ENCODE data around the gene KBTBD13. TPM values are rescaled to one million over a fixed set of nuclear protein-coding genes. Genes with fewer than 3 reads are reported as not detected.

KBTBD13 gene
- total RNA-seq, 4 donors from 2014 or later = 0.38 TPM; not detected in 3

GRCh38 chr15:65056868-65057548, 19.5 kb upstream of the KBTBD13 start:
- peaks cover 4 to 43% (median 6%) of the 10 kb centered on the region in 4 donors for H3K4me1 ChIP-seq
- peak overlapping the region in 3 of 4 donors; percentile 41 to 81 (median 73) for H3K27ac ChIP-seq
- H3K36me3 ChIP-seq = peaks cover 0 to 17% (median 0%) of the 10 kb centered on the region in 3 donors
- H3K9me3 ChIP-seq = no peaks in the 10 kb centered on the region
- peak in 2 of 3 donors; percentile 70 to 88 for DNase-seq
- no peaks in the 10 kb centered on the region for H3K27me3 ChIP-seq
- no peak for TF ChIP-seq CTCF (IDR thresholded peaks at IDR 0.05)
- no peak for TF ChIP-seq POLR2A (IDR thresholded peaks at IDR 0.05)
- H3K4me3 ChIP-seq = no peak overlapping the region

GRCh38 chr15:65057549-65057940, 19.0 kb upstream of the KBTBD13 start:
- Histone ChIP-seq H3K4me3 (no peak overlapping the region), H3K4me1 (peaks cover 4 to 43% (median 6%) of the 10 kb centered on the region in 4 donors), H3K27ac (peak overlapping the region in 2 of 4 donors; percentile 44 to 81), H3K36me3 (peaks cover 0 to 15% (median 0%) of the 10 kb centered on the region in 3 donors), H3K27me3 (no peaks in the 10 kb centered on the region), H3K9me3 (no peaks in the 10 kb centered on the region)
- no peak for DNase-seq
- no peak for TF ChIP-seq CTCF (IDR thresholded peaks at IDR 0.05)
- no peak for TF ChIP-seq POLR2A (IDR thresholded peaks at IDR 0.05)

- peaks cover 4 to 43% (median 6%) of the 10 kb centered on the region in 4 donors for H3K4me1 ChIP-seq
- H3K4me3 ChIP-seq = no peak overlapping the region
- DNase-seq = no peak
- TF ChIP-seq POLR2A (IDR thresholded peaks at IDR 0.05) (no peak), CTCF (IDR thresholded peaks at IDR 0.05) (no peak)
- H3K27me3 ChIP-seq = no peaks in the 10 kb centered on the region
- H3K27ac ChIP-seq = no peak overlapping the region
- no peaks in the 10 kb centered on the region for H3K9me3 ChIP-seq
- peaks cover 0 to 6% (median 0%) of the 10 kb centered on the region in 3 donors for H3K36me3 ChIP-seq
Measured at GRCh38 chr15:65058394-65059368, 17.9 kb upstream of the KBTBD13 start.

GRCh38 chr15:65059369-65059750, 17.2 kb upstream of the KBTBD13 start:
- peak overlapping the region in 1 of 4 donors; percentile 35 for H3K27ac ChIP-seq
- no peaks in the 10 kb centered on the region for H3K27me3 ChIP-seq
- no peaks in the 10 kb centered on the region for H3K9me3 ChIP-seq
- H3K36me3 ChIP-seq = no peaks in the 10 kb centered on the region
- TF ChIP-seq CTCF (IDR thresholded peaks at IDR 0.05) (no peak), POLR2A (IDR thresholded peaks at IDR 0.05) (no peak)
- peaks cover 4 to 36% (median 6%) of the 10 kb centered on the region in 4 donors for H3K4me1 ChIP-seq
- H3K4me3 ChIP-seq = no peak overlapping the region
- DNase-seq = no peak

GRCh38 chr15:65059931-65060596, 16.5 kb upstream of the KBTBD13 start:
- TF ChIP-seq POLR2A (IDR thresholded peaks at IDR 0.05) (no peak), CTCF (IDR thresholded peaks at IDR 0.05) (no peak)
- Histone ChIP-seq H3K27me3 (no peaks in the 10 kb centered on the region), H3K4me3 (no peak overlapping the region), H3K36me3 (no peaks in the 10 kb centered on the region), H3K9me3 (no peaks in the 10 kb centered on the region), H3K4me1 (peaks cover 3 to 29% (median 6%) of the 10 kb centered on the region in 4 donors), H3K27ac (peak overlapping the region in 1 of 4 donors; percentile 35)
- no peak for DNase-seq

Data from Peyer's patch (tissue), 4 donors.